Fibroblast of lung (primary cell): ENCODE measurements around the gene SF1. TPM values are rescaled to one million over a fixed set of nuclear protein-coding genes. Genes with fewer than 3 reads are reported as not detected.

Source experiments
- DNase-seq, 2 donors: peaks; one replicate each; pipeline versions ENCODE4 v3.0.0 to v3.0.0-alpha.2; 2010; ENCODE audit warnings: low read depth in 2 of 2
- H2AFZ ChIP-seq: 2 replicates; pipeline ENCODE4 v1.5.1; 2012; ENCODE audit warnings: low read length, control low read depth, inconsistent platforms
- H3K27ac ChIP-seq: 2 replicates; pipeline ENCODE4 v1.5.1; 2011; ENCODE audit warnings: low read length, control low read depth; ENCODE audit not compliant: insufficient read depth
- H3K27me3 ChIP-seq: 2 replicates; pipeline ENCODE4 v1.5.1; 2011; ENCODE audit warnings: mild to moderate bottlenecking, low read length; ENCODE audit not compliant: control insufficient read depth, insufficient read depth
- H3K36me3 ChIP-seq: 2 replicates; pipeline ENCODE4 v1.5.1; 2011; ENCODE audit warnings: low read length; ENCODE audit not compliant: control insufficient read depth, insufficient read depth
- H3K4me1 ChIP-seq: 2 replicates; pipeline ENCODE4 v1.5.1; 2011; ENCODE audit warnings: low read length; ENCODE audit not compliant: control insufficient read depth, insufficient read depth; ENCODE audit errors: extremely low read depth
- H3K4me2 ChIP-seq: 2 replicates; pipeline ENCODE4 v1.5.1; 2011; ENCODE audit warnings: low read length, control low read depth; ENCODE audit not compliant: insufficient read depth; ENCODE audit errors: extremely low read depth
- H3K4me3 ChIP-seq, 4 experiments: fragments of 200-600 bp in 1 of 4; sonication (generic) in 1 of 4; replicated peaks in 1 of 4; 2 replicates each; pipeline ENCODE4 v1.5.1; 2011 to 2016; ENCODE audit warnings: low read length in 4 of 4, low read depth in 3 of 4, mild to moderate bottlenecking in 3 of 4, control low read depth in 2 of 4, inconsistent platforms in 1 of 4, mixed read lengths in 1 of 4; ENCODE audit not compliant: insufficient read depth in 1 of 4; ENCODE audit errors: control extremely low read depth in 1 of 4
- H3K79me2 ChIP-seq: 2 replicates; pipeline ENCODE4 v1.5.1; 2012; ENCODE audit warnings: mild to moderate bottlenecking, low read length, inconsistent platforms; ENCODE audit not compliant: control insufficient read depth, insufficient read depth
- H3K9ac ChIP-seq: 2 replicates; pipeline ENCODE4 v1.5.1; 2011; ENCODE audit warnings: mild to moderate bottlenecking, low read length, control low read depth; ENCODE audit not compliant: insufficient read depth
- H3K9me3 ChIP-seq: 2 replicates; pipeline ENCODE4 v1.5.1; 2012; ENCODE audit warnings: low read depth, low read length; ENCODE audit not compliant: control insufficient read depth, insufficient read depth
- H4K20me1 ChIP-seq: 2 replicates; pipeline ENCODE4 v1.5.1; 2011; ENCODE audit warnings: low read length; ENCODE audit not compliant: control insufficient read depth, insufficient read depth; ENCODE audit errors: extremely low read depth
- EZH2 ChIP-seq: IDR thresholded peaks from 2 replicates; pipeline ENCODE4 v1.5.1; 2012; ENCODE audit warnings: low read length, control low read depth, mild to moderate bottlenecking; ENCODE audit errors: missing control alignments
- polyA plus RNA-seq, 2 donors: library from polyadenylated mRNA; depleted of rRNA in 1 of 2; stranded (reverse) in 1 of 2; unstranded in 1 of 2; fragments of >200 nt; gene quantifications; 2 replicates each; pipeline ENCODE4 v1.2.1, GENCODE V29; 2011 to 2012; ENCODE audit warnings: missing spikeins in 1 of 2
- total RNA-seq: library from RNA; depleted of rRNA; stranded (reverse); fragments of >200 nt; gene quantifications from 2 replicates; pipeline ENCODE4 v1.2.1, GENCODE V29; 2014
- TF ChIP-seq, protein P1 (sequence below), 2 donors: IDR thresholded peaks in 1 of 2; conservative IDR thresholded peaks in 1 of 2; 1 replicate in 1 of 2; 2 replicates in 1 of 2; pipeline ENCODE4 v1.5.1; 2011 to 2012; ENCODE audit warnings: low read length in 2 of 2, control low read depth in 1 of 2, inconsistent platforms in 1 of 2, low read depth in 1 of 2, mild to moderate bottlenecking in 1 of 2

SF1 gene
- total and polyA plus RNA-seq, 2 donors (not counting 1 experiment from before 2014, with no cell fraction given) = 78.9 to 105 TPM

DNA sequence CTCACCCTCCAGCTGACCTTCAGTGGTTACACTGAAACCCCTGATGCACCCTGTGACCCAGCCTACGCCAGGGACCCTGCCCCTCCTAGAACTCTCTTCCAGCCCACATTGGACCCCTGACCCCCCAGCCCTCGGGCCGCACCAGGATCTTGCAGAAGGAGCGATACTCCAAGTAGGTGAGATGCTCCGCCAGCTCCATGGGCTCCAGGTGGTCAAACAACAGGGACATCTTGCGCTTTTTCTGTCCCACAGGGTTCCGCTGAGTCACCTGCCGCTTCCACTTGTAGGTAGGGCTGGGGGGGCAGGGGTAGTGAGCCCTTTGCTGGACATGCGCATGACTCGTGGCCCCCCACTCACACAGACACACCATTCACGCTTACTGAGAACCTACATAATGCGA lies 38.5 kb downstream of the SF1 start:
- peaks cover 14% of the 10 kb centered on the region for H3K4me1 ChIP-seq
- no peak overlapping the region for H3K27ac ChIP-seq
- no peaks in the 10 kb centered on the region for H3K9me3 ChIP-seq
- peaks cover 16% of the 10 kb centered on the region for H3K27me3 ChIP-seq
- no peaks in the 10 kb centered on the region for H3K79me2 ChIP-seq
- H2AFZ ChIP-seq = no peak overlapping the region
- DNase-seq = no peak
- no peak overlapping the region for H3K4me3 ChIP-seq
- no peak for TF ChIP-seq EZH2
- TF ChIP-seq, protein P1, sequence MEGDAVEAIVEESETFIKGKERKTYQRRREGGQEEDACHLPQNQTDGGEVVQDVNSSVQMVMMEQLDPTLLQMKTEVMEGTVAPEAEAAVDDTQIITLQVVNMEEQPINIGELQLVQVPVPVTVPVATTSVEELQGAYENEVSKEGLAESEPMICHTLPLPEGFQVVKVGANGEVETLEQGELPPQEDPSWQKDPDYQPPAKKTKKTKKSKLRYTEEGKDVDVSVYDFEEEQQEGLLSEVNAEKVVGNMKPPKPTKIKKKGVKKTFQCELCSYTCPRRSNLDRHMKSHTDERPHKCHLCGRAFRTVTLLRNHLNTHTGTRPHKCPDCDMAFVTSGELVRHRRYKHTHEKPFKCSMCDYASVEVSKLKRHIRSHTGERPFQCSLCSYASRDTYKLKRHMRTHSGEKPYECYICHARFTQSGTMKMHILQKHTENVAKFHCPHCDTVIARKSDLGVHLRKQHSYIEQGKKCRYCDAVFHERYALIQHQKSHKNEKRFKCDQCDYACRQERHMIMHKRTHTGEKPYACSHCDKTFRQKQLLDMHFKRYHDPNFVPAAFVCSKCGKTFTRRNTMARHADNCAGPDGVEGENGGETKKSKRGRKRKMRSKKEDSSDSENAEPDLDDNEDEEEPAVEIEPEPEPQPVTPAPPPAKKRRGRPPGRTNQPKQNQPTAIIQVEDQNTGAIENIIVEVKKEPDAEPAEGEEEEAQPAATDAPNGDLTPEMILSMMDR (conservative IDR thresholded peaks at IDR 0.05 in 1 of 2, IDR thresholded peaks at IDR 0.05 in 1 of 2; ENCODE audit: low read depth in 1 of 2, low read length in 2 of 2) = no peak
- H3K9ac ChIP-seq = no peak overlapping the region
- H4K20me1 ChIP-seq = no peaks in the 10 kb centered on the region
- H3K36me3 ChIP-seq = no peaks in the 10 kb centered on the region
- no peak overlapping the region for H3K4me2 ChIP-seq

DNA sequence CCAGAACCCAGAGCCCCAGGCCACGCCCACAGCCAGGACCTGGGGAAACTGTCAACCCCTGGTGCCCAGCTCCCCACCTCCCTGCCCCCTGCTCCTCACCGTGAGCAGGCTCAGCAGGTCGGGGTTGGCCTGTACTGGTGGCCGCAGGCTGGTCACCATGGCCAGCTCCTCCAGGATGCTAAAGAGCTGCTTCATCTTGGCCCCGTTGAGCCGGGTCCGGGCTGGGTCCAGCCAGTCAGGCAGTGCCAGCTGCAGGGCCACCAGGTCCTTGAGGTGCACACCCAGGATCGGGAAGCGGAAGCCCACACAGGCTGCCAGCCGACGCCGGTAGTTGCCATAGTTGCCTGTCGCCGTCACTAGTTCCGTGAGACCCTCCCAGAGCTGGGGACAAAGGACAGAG lies 41.7 kb downstream of the SF1 start:
- Histone ChIP-seq H3K9ac (no peak overlapping the region), H2AFZ (no peak overlapping the region), H3K27me3 (no peaks in the 10 kb centered on the region), H3K4me1 (no peaks in the 10 kb centered on the region), H3K36me3 (no peaks in the 10 kb centered on the region), H3K9me3 (no peaks in the 10 kb centered on the region), H3K4me3 (no peak overlapping the region), H3K79me2 (no peaks in the 10 kb centered on the region), H4K20me1 (no peaks in the 10 kb centered on the region), H3K4me2 (no peak overlapping the region), H3K27ac (no peak overlapping the region)
- no peak for TF ChIP-seq EZH2
- TF ChIP-seq, protein P1 (conservative IDR thresholded peaks at IDR 0.05 in 1 of 2, IDR thresholded peaks at IDR 0.05 in 1 of 2; ENCODE audit: low read depth in 1 of 2, low read length in 2 of 2) = no peak
- DNase-seq = no peak

DNA sequence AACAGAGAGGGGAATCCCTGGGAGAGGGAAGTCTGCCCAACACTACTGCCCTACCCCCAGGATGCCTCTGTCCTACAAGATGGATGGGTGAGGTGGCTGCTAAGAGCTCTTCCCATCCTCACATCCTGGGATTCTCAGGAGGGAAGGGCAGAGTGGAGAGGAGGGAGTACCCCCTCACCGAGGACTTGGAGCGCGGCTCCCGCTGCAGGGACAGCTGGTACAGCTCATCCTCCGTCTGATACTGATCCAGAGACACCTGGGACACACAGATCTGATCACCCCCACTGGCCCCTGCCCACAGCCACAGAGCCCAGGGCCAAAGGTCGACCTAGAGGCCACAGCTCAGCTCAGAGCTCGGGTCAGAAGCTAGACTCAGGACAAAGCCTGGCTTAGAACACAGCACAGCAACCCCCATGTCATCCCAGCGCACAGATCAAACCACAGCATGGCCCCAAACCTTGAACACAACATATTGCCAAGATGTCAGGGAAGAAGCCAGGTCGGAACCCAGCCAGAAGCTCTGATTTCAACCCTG lies 42.5 kb downstream of the SF1 start:
- DNase-seq = no peak
- H3K27me3 ChIP-seq = no peaks in the 10 kb centered on the region
- no peaks in the 10 kb centered on the region for H3K79me2 ChIP-seq
- no peak overlapping the region for H2AFZ ChIP-seq
- no peaks in the 10 kb centered on the region for H3K4me1 ChIP-seq
- H4K20me1 ChIP-seq = no peaks in the 10 kb centered on the region
- H3K4me2 ChIP-seq = no peak overlapping the region
- no peaks in the 10 kb centered on the region for H3K36me3 ChIP-seq
- H3K27ac ChIP-seq = no peak overlapping the region
- TF ChIP-seq EZH2 = no peak
- TF ChIP-seq, protein P1 (conservative IDR thresholded peaks at IDR 0.05 in 1 of 2, IDR thresholded peaks at IDR 0.05 in 1 of 2; ENCODE audit: low read depth in 1 of 2, low read length in 2 of 2) = no peak
- no peaks in the 10 kb centered on the region for H3K9me3 ChIP-seq
- H3K4me3 ChIP-seq = no peak overlapping the region
- H3K9ac ChIP-seq = no peak overlapping the region
